Subcutaneous abdominal adipose tissue (tissue), 5 donors: ENCODE data around the gene FZD8.

ENCODE experiments used
- H3K27ac ChIP-seq: one replicate; pipeline ENCODE4 v1.7.0; 2013; ENCODE audit warnings: low read depth, mild to moderate bottlenecking, inconsistent platforms, low read length, moderate library complexity
- H3K27me3 ChIP-seq, 5 donors: one replicate each; pipeline ENCODE4 v1.7.0; 2013; ENCODE audit warnings: low read length in 5 of 5, inconsistent platforms in 1 of 5; ENCODE audit not compliant: control insufficient read depth in 5 of 5, insufficient read depth in 4 of 5
- H3K36me3 ChIP-seq, 5 donors: one replicate each; pipeline ENCODE4 v1.7.0; 2013; ENCODE audit warnings: low read length in 5 of 5; ENCODE audit not compliant: control insufficient read depth in 5 of 5, insufficient read depth in 5 of 5
- H3K4me1 ChIP-seq, 5 donors: one replicate each; pipeline ENCODE4 v1.7.0; 2013; ENCODE audit warnings: low read length in 5 of 5, mild to moderate bottlenecking in 3 of 5, moderate library complexity in 1 of 5; ENCODE audit not compliant: control insufficient read depth in 5 of 5, insufficient read depth in 5 of 5
- H3K4me3 ChIP-seq, 5 donors: one replicate each; pipeline ENCODE4 v1.7.0; 2013; ENCODE audit warnings: low read length in 5 of 5, low read depth in 1 of 5
- H3K9ac ChIP-seq, 5 donors: one replicate each; pipeline ENCODE4 v1.7.0; 2013; ENCODE audit warnings: low read length in 5 of 5, mild to moderate bottlenecking in 4 of 5, moderate library complexity in 3 of 5
- H3K9me3 ChIP-seq, 5 donors: one replicate each; pipeline ENCODE4 v1.7.0; 2013; ENCODE audit warnings: low read length in 5 of 5; ENCODE audit not compliant: control insufficient read depth in 5 of 5
- donor health status: healthy.
- donor health status: healthy.
- donor health status: healthy.
- donor health status: healthy.
- donor health status: healthy.

The FZD8 gene

GRCh38 chr10:35635576-35635975 lies 6.5 kb downstream of the FZD8 start:
- Histone ChIP-seq H3K27me3 (peaks cover 0 to 2% (median 0%) of the 10 kb centered on the region in 5 donors), H3K9me3 (no peaks in the 10 kb centered on the region), H3K4me1 (peaks cover 0 to 33% (median 20%) of the 10 kb centered on the region in 5 donors), H3K4me3 (no peak overlapping the region), H3K36me3 (peaks cover 0 to 5% (median 0%) of the 10 kb centered on the region in 5 donors), H3K9ac (no peak overlapping the region), H3K27ac (no peak overlapping the region)

- Histone ChIP-seq H3K36me3 (no peaks in the 10 kb centered on the region), H3K27me3 (no peaks in the 10 kb centered on the region)
These were observed 8.8 kb downstream of the FZD8 start for GRCh38 chr10:35633006-35633980.

GRCh38 chr10:35632027-35632426 lies 10.1 kb downstream of the FZD8 start:
- Histone ChIP-seq H3K27me3 (no peaks in the 10 kb centered on the region), H3K36me3 (no peaks in the 10 kb centered on the region), H3K27ac (no peak overlapping the region), H3K9ac (no peak overlapping the region), H3K4me1 (peaks cover 0 to 9% (median 6%) of the 10 kb centered on the region in 5 donors), H3K4me3 (no peak overlapping the region), H3K9me3 (no peaks in the 10 kb centered on the region)

More at GRCh38 chr10:35633006-35633980, 8.8 kb downstream of the FZD8 start:
- H3K4me1 ChIP-seq, result peaks cover 0 to 20% (median 12%) of the 10 kb centered on the region in 5 donors
- no peak overlapping the region for H3K27ac ChIP-seq
- no peak overlapping the region for H3K9ac ChIP-seq
- no peak overlapping the region for H3K4me3 ChIP-seq
- H3K9me3 ChIP-seq, result no peaks in the 10 kb centered on the region

- no peaks in the 10 kb centered on the region for H3K9me3 ChIP-seq
- H3K4me3 ChIP-seq, result no peak overlapping the region
- H3K9ac ChIP-seq, result no peak overlapping the region
- peaks cover 0 to 7% (median 5%) of the 10 kb centered on the region in 5 donors for H3K4me1 ChIP-seq
- no peaks in the 10 kb centered on the region for H3K36me3 ChIP-seq
- H3K27me3 ChIP-seq, result no peaks in the 10 kb centered on the region
- H3K27ac ChIP-seq, result no peak overlapping the region
These were observed 10.7 kb downstream of the FZD8 start for GRCh38 chr10:35631404-35631803.

GRCh38 chr10:35626971-35627507 lies 15.1 kb downstream of the FZD8 start:
- Histone ChIP-seq H3K4me3 (no peak overlapping the region), H3K9ac (no peak overlapping the region), H3K27ac (no peak overlapping the region), H3K4me1 (peaks cover 0 to 7% (median 3%) of the 10 kb centered on the region in 5 donors), H3K36me3 (no peaks in the 10 kb centered on the region), H3K27me3 (no peaks in the 10 kb centered on the region), H3K9me3 (no peaks in the 10 kb centered on the region)

GRCh38 chr10:35614312-35614711 lies 27.8 kb downstream of the FZD8 start:
- no peaks in the 10 kb centered on the region for H3K36me3 ChIP-seq
- peaks cover 2 to 16% (median 5%) of the 10 kb centered on the region in 5 donors for H3K27me3 ChIP-seq
- no peak overlapping the region for H3K27ac ChIP-seq
- peaks cover 0 to 2% (median 0%) of the 10 kb centered on the region in 5 donors for H3K9me3 ChIP-seq
- H3K9ac ChIP-seq, result no peak overlapping the region
- H3K4me3 ChIP-seq, result no peak overlapping the region
- H3K4me1 ChIP-seq, result no peaks in the 10 kb centered on the region

GRCh38 chr10:35613597-35614226 lies 28.4 kb downstream of the FZD8 start:
- Histone ChIP-seq H3K9ac (no peak overlapping the region), H3K27me3 (peaks cover 2 to 20% (median 5%) of the 10 kb centered on the region in 5 donors), H3K9me3 (peaks cover 0 to 2% (median 0%) of the 10 kb centered on the region in 5 donors), H3K36me3 (no peaks in the 10 kb centered on the region), H3K4me3 (no peak overlapping the region), H3K27ac (no peak overlapping the region), H3K4me1 (no peaks in the 10 kb centered on the region)

GRCh38 chr10:35613107-35613440 lies 29.0 kb downstream of the FZD8 start:
- no peak overlapping the region for H3K9ac ChIP-seq
- H3K4me3 ChIP-seq, result no peak overlapping the region
- no peaks in the 10 kb centered on the region for H3K36me3 ChIP-seq
- H3K4me1 ChIP-seq, result peaks cover 0 to 3% (median 2%) of the 10 kb centered on the region in 5 donors
- H3K27me3 ChIP-seq, result peaks cover 6 to 27% (median 11%) of the 10 kb centered on the region in 5 donors
- no peak overlapping the region for H3K27ac ChIP-seq
- H3K9me3 ChIP-seq, result peaks cover 0 to 2% (median 0%) of the 10 kb centered on the region in 5 donors

GRCh38 chr10:35612385-35613106 lies 29.6 kb downstream of the FZD8 start:
- Histone ChIP-seq H3K4me1 (peaks cover 0 to 8% (median 7%) of the 10 kb centered on the region in 5 donors), H3K4me3 (no peak overlapping the region), H3K36me3 (no peaks in the 10 kb centered on the region), H3K27ac (no peak overlapping the region), H3K27me3 (peaks cover 10 to 32% (median 16%) of the 10 kb centered on the region in 5 donors), H3K9ac (no peak overlapping the region), H3K9me3 (peaks cover 0 to 2% (median 0%) of the 10 kb centered on the region in 5 donors)
